Measurements from ENCODE around the gene SORBS1.

SORBS1 gene

GRCh38 chr10:95326396-95326795 lies 234.8 kb downstream of the SORBS1 start:
- Mint-ChIP-seq H3K36me3 (ENCODE audit: low read depth) (no peaks in the 10 kb centered on the region), H3K27me3 (ENCODE audit: low read depth) (peaks cover 5% of the 10 kb centered on the region), H3K4me3 (no peak overlapping the region), H3K9me3 (no peaks in the 10 kb centered on the region), H3K4me1 (ENCODE audit: low read depth) (peaks cover 2% of the 10 kb centered on the region), H3K27ac (no peak overlapping the region)
- no peak for DNase-seq (ENCODE audit: low spot score)

GRCh38 chr10:95325863-95326262 lies 235.3 kb downstream of the SORBS1 start:
- no peak overlapping the region for H3K27ac Mint-ChIP-seq
- no peak for DNase-seq (ENCODE audit: low spot score)

GRCh38 chr10:95324436-95325268 lies 236.5 kb downstream of the SORBS1 start:
- Mint-ChIP-seq H3K4me1 (ENCODE audit: low read depth) (peaks cover 2% of the 10 kb centered on the region), H3K9me3 (no peaks in the 10 kb centered on the region), H3K36me3 (ENCODE audit: low read depth) (no peaks in the 10 kb centered on the region), H3K27ac (no peak overlapping the region), H3K4me3 (no peak overlapping the region), H3K27me3 (ENCODE audit: low read depth) (peaks cover 14% of the 10 kb centered on the region)
- no peak for DNase-seq (ENCODE audit: low spot score)

More at GRCh38 chr10:95325863-95326262, 235.3 kb downstream of the SORBS1 start:
- H3K4me1 Mint-ChIP-seq (ENCODE audit: low read depth): peaks cover 2% of the 10 kb centered on the region
- no peak overlapping the region for H3K4me3 Mint-ChIP-seq
- peaks cover 10% of the 10 kb centered on the region for H3K27me3 Mint-ChIP-seq (ENCODE audit: low read depth)
- H3K9me3 Mint-ChIP-seq: no peaks in the 10 kb centered on the region
- no peaks in the 10 kb centered on the region for H3K36me3 Mint-ChIP-seq (ENCODE audit: low read depth)

GRCh38 chr10:95321554-95322301 lies 239.4 kb downstream of the SORBS1 start:
- Mint-ChIP-seq H3K4me3 (no peak overlapping the region), H3K9me3 (no peaks in the 10 kb centered on the region), H3K4me1 (ENCODE audit: low read depth) (peaks cover 2% of the 10 kb centered on the region), H3K27me3 (ENCODE audit: low read depth) (peaks cover 12% of the 10 kb centered on the region), H3K36me3 (ENCODE audit: low read depth) (no peaks in the 10 kb centered on the region), H3K27ac (no peak overlapping the region)
- no peak for DNase-seq (ENCODE audit: low spot score)

- Mint-ChIP-seq H3K27ac (no peak overlapping the region), H3K36me3 (ENCODE audit: low read depth) (no peaks in the 10 kb centered on the region), H3K4me3 (no peak overlapping the region), H3K4me1 (ENCODE audit: low read depth) (peaks cover 2% of the 10 kb centered on the region), H3K27me3 (ENCODE audit: low read depth) (peaks cover 18% of the 10 kb centered on the region), H3K9me3 (no peaks in the 10 kb centered on the region)
- DNase-seq (ENCODE audit: low spot score): no peak
Observed at GRCh38 chr10:95319239-95319638, 241.9 kb downstream of the SORBS1 start.

GRCh38 chr10:95315509-95315908 lies 245.7 kb downstream of the SORBS1 start:
- H3K36me3 Mint-ChIP-seq (ENCODE audit: low read depth): no peaks in the 10 kb centered on the region
- H3K4me1 Mint-ChIP-seq (ENCODE audit: low read depth): peaks cover under 1% of the 10 kb centered on the region
- H3K4me3 Mint-ChIP-seq: no peak overlapping the region
- no peaks in the 10 kb centered on the region for H3K9me3 Mint-ChIP-seq
- peaks cover 14% of the 10 kb centered on the region for H3K27me3 Mint-ChIP-seq (ENCODE audit: low read depth)
- DNase-seq (ENCODE audit: low spot score): no peak
- no peak overlapping the region for H3K27ac Mint-ChIP-seq

GRCh38 chr10:95314192-95314918 lies 246.8 kb downstream of the SORBS1 start:
- Mint-ChIP-seq H3K4me1 (ENCODE audit: low read depth) (peaks cover 12% of the 10 kb centered on the region), H3K27ac (no peak overlapping the region), H3K36me3 (ENCODE audit: low read depth) (no peaks in the 10 kb centered on the region), H3K4me3 (no peak overlapping the region), H3K9me3 (no peaks in the 10 kb centered on the region), H3K27me3 (ENCODE audit: low read depth) (peaks cover 13% of the 10 kb centered on the region)
- no peak for DNase-seq (ENCODE audit: low spot score)

GRCh38 chr10:95312986-95313495 lies 248.1 kb downstream of the SORBS1 start:
- peaks cover 18% of the 10 kb centered on the region for H3K4me1 Mint-ChIP-seq (ENCODE audit: low read depth)
- H3K27me3 Mint-ChIP-seq (ENCODE audit: low read depth): peaks cover 10% of the 10 kb centered on the region
- H3K9me3 Mint-ChIP-seq: no peaks in the 10 kb centered on the region
- no peaks in the 10 kb centered on the region for H3K36me3 Mint-ChIP-seq (ENCODE audit: low read depth)
- no peak for DNase-seq (ENCODE audit: low spot score)
- no peak overlapping the region for H3K4me3 Mint-ChIP-seq
- H3K27ac Mint-ChIP-seq: no peak overlapping the region

GRCh38 chr10:95312257-95312656 lies 248.9 kb downstream of the SORBS1 start:
- no peak overlapping the region for H3K4me3 Mint-ChIP-seq
- DNase-seq (ENCODE audit: low spot score): no peak
- H3K27ac Mint-ChIP-seq: no peak overlapping the region
- peaks cover 18% of the 10 kb centered on the region for H3K4me1 Mint-ChIP-seq (ENCODE audit: low read depth)
- H3K9me3 Mint-ChIP-seq: no peaks in the 10 kb centered on the region
- H3K27me3 Mint-ChIP-seq (ENCODE audit: low read depth): peaks cover 11% of the 10 kb centered on the region
- H3K36me3 Mint-ChIP-seq (ENCODE audit: low read depth): no peaks in the 10 kb centered on the region

GRCh38 chr10:95309958-95310357 lies 251.2 kb downstream of the SORBS1 start:
- Mint-ChIP-seq H3K4me3 (peak overlapping the region; percentile 7), H3K27ac (peak overlapping the region; percentile 3), H3K4me1 (ENCODE audit: low read depth) (peaks cover 18% of the 10 kb centered on the region), H3K9me3 (no peaks in the 10 kb centered on the region), H3K27me3 (ENCODE audit: low read depth) (peaks cover 20% of the 10 kb centered on the region), H3K36me3 (ENCODE audit: low read depth) (no peaks in the 10 kb centered on the region)
- DNase-seq (ENCODE audit: low spot score): no peak

GRCh38 chr10:95308389-95309302 lies 252.5 kb downstream of the SORBS1 start:
- Mint-ChIP-seq H3K27ac (no peak overlapping the region), H3K4me3 (no peak overlapping the region), H3K36me3 (ENCODE audit: low read depth) (no peaks in the 10 kb centered on the region), H3K27me3 (ENCODE audit: low read depth) (peaks cover 15% of the 10 kb centered on the region), H3K4me1 (ENCODE audit: low read depth) (peaks cover 18% of the 10 kb centered on the region), H3K9me3 (no peaks in the 10 kb centered on the region)
- peak; percentile 29 for DNase-seq (ENCODE audit: low spot score)

GRCh38 chr10:95306851-95307250 lies 254.3 kb downstream of the SORBS1 start:
- Mint-ChIP-seq H3K9me3 (no peaks in the 10 kb centered on the region), H3K27ac (no peak overlapping the region), H3K4me3 (no peak overlapping the region), H3K4me1 (ENCODE audit: low read depth) (peaks cover 18% of the 10 kb centered on the region), H3K36me3 (ENCODE audit: low read depth) (no peaks in the 10 kb centered on the region), H3K27me3 (ENCODE audit: low read depth) (peaks cover 15% of the 10 kb centered on the region)
- no peak for DNase-seq (ENCODE audit: low spot score)

- DNase-seq (ENCODE audit: low spot score): no peak
- H3K27ac Mint-ChIP-seq: no peak overlapping the region
- H3K36me3 Mint-ChIP-seq (ENCODE audit: low read depth): no peaks in the 10 kb centered on the region
- H3K4me1 Mint-ChIP-seq (ENCODE audit: low read depth): peaks cover 18% of the 10 kb centered on the region
- H3K4me3 Mint-ChIP-seq: no peak overlapping the region
- peaks cover 11% of the 10 kb centered on the region for H3K27me3 Mint-ChIP-seq (ENCODE audit: low read depth)
- no peaks in the 10 kb centered on the region for H3K9me3 Mint-ChIP-seq
Observed at GRCh38 chr10:95306318-95306650, 254.9 kb downstream of the SORBS1 start.

Measured in T-helper 2 cell treated with Interferon-gamma antibody and Interleukin-4, amounts not matched to agents 5 μg/mL and 100 μg/mL, for 36 hours (primary cell).